C4-2B (cell line): ENCODE measurements around the gene RHOT1.

ENCODE experiments used
- CTCF ChIP-seq: fragments of 450-650 bp; conservative IDR thresholded peaks from 2 replicates; pipeline ENCODE4 v1.5.1; 2017; ENCODE audit warnings: mild to moderate bottlenecking
- ZFX ChIP-seq: fragments of 450-650 bp; IDR thresholded peaks from 2 replicates; pipeline ENCODE4 v1.6.1; 2017

DNA sequence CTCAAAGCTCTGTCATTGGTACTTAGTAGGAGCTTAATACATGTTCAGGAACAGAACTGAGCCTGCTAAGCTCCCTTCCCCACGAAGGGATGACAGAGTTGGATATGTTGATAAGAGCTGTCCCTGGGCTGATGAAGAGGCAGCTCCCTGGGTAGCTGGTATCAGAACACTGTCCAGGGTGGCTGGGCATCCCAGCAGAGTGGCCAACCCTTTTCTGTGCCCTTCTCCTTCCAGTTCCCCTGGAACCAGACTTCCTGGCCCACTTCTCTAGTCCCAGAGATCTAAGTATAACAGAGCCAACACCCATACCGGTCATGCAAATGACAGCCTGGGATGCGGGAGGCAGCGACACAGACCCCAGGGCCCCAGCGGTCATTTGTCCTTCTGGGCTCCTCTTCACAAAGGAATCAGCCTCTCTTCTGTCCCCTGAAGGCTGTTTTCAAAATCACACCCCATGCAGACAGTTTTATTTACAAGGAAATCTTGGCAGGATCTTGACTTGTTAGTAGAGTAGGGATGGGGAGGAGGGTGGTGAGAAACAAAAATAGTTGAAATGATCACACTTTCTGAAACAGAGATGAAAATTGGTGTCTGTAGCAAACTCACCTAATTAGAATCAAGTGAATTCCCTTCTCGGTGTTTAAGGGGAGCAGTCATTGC is 122.0 kb downstream of the RHOT1 start:
- no peak for TF ChIP-seq CTCF
- TF ChIP-seq ZFX: no peak
